Small intestine (tissue), 16 donors: ENCODE data around the gene CNGB1. TPM values are rescaled to one million over a fixed set of nuclear protein-coding genes. Genes with fewer than 3 reads are reported as not detected.

Experiments
- DNase-seq, 2 donors: peaks; one replicate each; pipeline versions ENCODE4 v3.0.0 to v3.0.0-alpha.2; 2013
- FAIRE-seq: peaks from 2 replicates; lab custom pipeline; 2012; peaks lifted over from hg19 to GRCh38; lab: Jason Lieb, UNC
- H3K27ac ChIP-seq, 3 donors: one replicate each; pipeline ENCODE4 v1.5.1; 2013; ENCODE audit warnings: low read length in 2 of 3, mild to moderate bottlenecking in 2 of 3, control low read depth in 1 of 3, inconsistent platforms in 1 of 3, low read depth in 1 of 3, moderate library complexity in 1 of 3
- H3K27me3 ChIP-seq, 3 donors: one replicate each; pipeline ENCODE4 v1.6.1; 2013; ENCODE audit warnings: low read length in 3 of 3, inconsistent platforms in 1 of 3; ENCODE audit not compliant: control insufficient read depth in 3 of 3, insufficient read depth in 3 of 3
- H3K36me3 ChIP-seq, 3 donors: one replicate each; pipeline ENCODE4 v1.6.1; 2013; ENCODE audit warnings: low read length in 3 of 3, inconsistent platforms in 1 of 3, low read depth in 1 of 3, mild to moderate bottlenecking in 1 of 3, moderate library complexity in 1 of 3; ENCODE audit not compliant: control insufficient read depth in 3 of 3, insufficient read depth in 2 of 3
- H3K4me1 ChIP-seq, 3 donors: one replicate each; pipeline ENCODE4 v1.6.1; 2013; ENCODE audit warnings: low read length in 2 of 3, inconsistent platforms in 1 of 3, low read depth in 1 of 3, mild to moderate bottlenecking in 1 of 3, moderate library complexity in 1 of 3; ENCODE audit not compliant: control insufficient read depth in 3 of 3, insufficient read depth in 2 of 3
- H3K4me3 ChIP-seq, 3 donors: one replicate each; pipeline ENCODE4 v1.5.1; 2013; ENCODE audit warnings: low read length in 3 of 3, control low read depth in 1 of 3, inconsistent platforms in 1 of 3, low read depth in 1 of 3, mild to moderate bottlenecking in 1 of 3, moderate library complexity in 1 of 3
- H3K9me3 ChIP-seq, 2 donors: one replicate each; pipeline ENCODE4 v1.6.1; 2013; ENCODE audit warnings: low read depth in 1 of 2, low read length in 1 of 2; ENCODE audit not compliant: control insufficient read depth in 2 of 2, insufficient read depth in 1 of 2
- WGBS, 3 donors: extraction: QIAGEN DNeasy Blood & Tissue Kit; methylation state at CpG; one replicate each; pipeline ENCODE4 v1.1.7; 2013; 5-methylcytosine and 5-hydroxymethylcytosine counted together
- long read RNA-seq, 10 donors: transcript quantifications; one replicate each; lab custom pipeline, GENCODE V29; 2026
- polyA plus RNA-seq, 4 donors: library from polyadenylated mRNA; stranded (reverse) in 3 of 4; unstranded in 1 of 4; fragments of 200-250 nt in 3 of 4; fragments of 120-200 nt in 1 of 4; gene quantifications; one replicate each; pipeline versions ENCODE4 v1.2.1 to v1.2.3, GENCODE V29; 2013
- donor health status: healthy with polysubstance abuse.
- donor health status: control.
- donor health status: control.
- donor health status: Bipolar disorder and iron deficiency.
- donor health status: healthy.

The CNGB1 gene
- 1 to 10 TPM in 2 of 4 donors, not detected in 2; 1.3 to 1.7 TPM for polyA plus RNA-seq
- long read RNA-seq, donor 1, result 0 reads
- long read RNA-seq, donor 2, result 0 reads
- long read RNA-seq, donor 3, result 0 reads
- long read RNA-seq, donor 4, result 0 reads
- long read RNA-seq, donor 5, result 0 reads
- long read RNA-seq, donor 6, result 0 reads
- long read RNA-seq, donor 7, result 0 reads
- long read RNA-seq, donor 8, result 0 reads
- long read RNA-seq, donor 9, result 0 reads
- long read RNA-seq, donor 10, result 0 reads

GRCh38 chr16:57970970-57971369 lies at the start of gene CNGB1:
Gene CNGB1, minus strand, starts transcription at chr16:57971128. Its CDS starts 3,842 bp downstream, at chr16:57967286.
- 49 to 67% (median 58%) methylated on average over 6 of the region's 6 CpGs for WGBS, 3 donors

DNA sequence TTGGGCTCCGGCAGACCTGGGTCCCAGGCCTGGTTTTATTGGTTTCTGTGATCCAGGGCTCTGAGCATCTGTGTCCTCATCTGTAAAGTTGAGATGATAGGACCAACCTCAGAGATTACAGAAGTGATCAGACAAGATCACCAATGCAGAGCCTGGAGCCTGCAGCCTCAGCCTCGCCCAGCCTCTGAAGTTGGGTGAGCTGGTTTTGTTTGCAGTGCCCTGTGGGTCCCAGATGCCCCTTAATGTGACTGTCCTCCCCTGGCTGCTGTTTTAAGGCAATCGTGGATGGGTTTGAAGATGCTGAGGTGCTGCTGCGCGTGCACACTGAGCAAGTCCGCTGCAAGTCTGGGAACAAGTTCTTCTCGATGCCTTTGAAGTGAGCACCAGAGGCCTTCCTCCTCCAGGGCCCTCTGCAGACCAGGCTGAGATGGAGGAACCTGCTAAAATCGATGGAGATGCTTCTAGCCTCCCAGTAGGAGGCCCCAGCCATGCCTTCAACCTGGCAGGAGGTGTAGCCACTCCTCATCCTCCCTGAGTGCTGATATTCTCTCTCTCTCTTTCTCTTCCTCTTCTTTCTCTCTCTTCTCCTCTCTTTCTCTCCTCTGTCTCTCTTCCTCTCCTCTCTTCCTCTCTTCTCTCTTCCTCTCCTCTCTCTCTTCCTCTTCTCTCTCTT lies 49.1 kb upstream of the CNGB1 start:
- DNase-seq (no peak), FAIRE-seq (no peak)
- H3K36me3 ChIP-seq, result peaks cover 0 to 35% (median 8%) of the 10 kb centered on the region in 3 donors
- H3K4me1 ChIP-seq, result peaks cover 2 to 30% (median 4%) of the 10 kb centered on the region in 3 donors
- no peaks in the 10 kb centered on the region for H3K9me3 ChIP-seq
- H3K27me3 ChIP-seq, result no peaks in the 10 kb centered on the region
- no peak overlapping the region for H3K4me3 ChIP-seq
- 84 to 85% (median 84%) methylated on average over 8 of the region's 8 CpGs for WGBS, 3 donors
- H3K27ac ChIP-seq, result no peak overlapping the region

More at GRCh38 chr16:57970970-57971369, at the start of gene CNGB1:
- Histone ChIP-seq H3K27me3 (no peaks in the 10 kb centered on the region), H3K9me3 (no peaks in the 10 kb centered on the region), H3K36me3 (no peaks in the 10 kb centered on the region), H3K4me3 (no peak within 1 kb of the TSS), H3K27ac (no peak within 1 kb of the TSS), H3K4me1 (no peaks in the 10 kb centered on the region)
- FAIRE-seq (no peak), DNase-seq (no peak)

DNA sequence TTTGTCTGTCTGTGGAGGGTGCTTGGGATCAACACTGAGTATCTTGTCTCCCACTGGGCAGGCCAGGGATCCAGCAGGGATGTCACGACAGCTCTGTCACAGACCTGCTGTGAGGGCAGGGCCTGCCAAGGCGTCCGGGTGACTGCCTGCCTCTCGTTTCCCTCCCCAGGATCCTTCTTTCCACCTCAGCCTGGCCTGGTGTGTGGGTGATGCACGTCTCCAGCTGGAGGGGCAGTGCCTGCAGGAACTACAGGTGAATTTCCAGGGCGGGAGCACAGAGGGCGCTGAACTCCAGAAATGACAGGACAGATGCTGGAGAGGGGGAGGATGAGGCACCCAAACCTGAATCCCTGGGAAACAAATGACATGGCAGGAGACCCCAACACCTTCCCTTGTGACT lies 47.9 kb upstream of the CNGB1 start:
- Histone ChIP-seq H3K27me3 (no peaks in the 10 kb centered on the region), H3K27ac (no peak overlapping the region), H3K9me3 (no peaks in the 10 kb centered on the region), H3K4me1 (peaks cover 2 to 19% (median 4%) of the 10 kb centered on the region in 3 donors), H3K36me3 (peaks cover 0 to 35% (median 8%) of the 10 kb centered on the region in 3 donors), H3K4me3 (no peak overlapping the region)
- WGBS, 3 donors, result 84 to 89% (median 86%) methylated on average over 7 of the region's 7 CpGs
- no peak for FAIRE-seq
- DNase-seq, result no peak

DNA sequence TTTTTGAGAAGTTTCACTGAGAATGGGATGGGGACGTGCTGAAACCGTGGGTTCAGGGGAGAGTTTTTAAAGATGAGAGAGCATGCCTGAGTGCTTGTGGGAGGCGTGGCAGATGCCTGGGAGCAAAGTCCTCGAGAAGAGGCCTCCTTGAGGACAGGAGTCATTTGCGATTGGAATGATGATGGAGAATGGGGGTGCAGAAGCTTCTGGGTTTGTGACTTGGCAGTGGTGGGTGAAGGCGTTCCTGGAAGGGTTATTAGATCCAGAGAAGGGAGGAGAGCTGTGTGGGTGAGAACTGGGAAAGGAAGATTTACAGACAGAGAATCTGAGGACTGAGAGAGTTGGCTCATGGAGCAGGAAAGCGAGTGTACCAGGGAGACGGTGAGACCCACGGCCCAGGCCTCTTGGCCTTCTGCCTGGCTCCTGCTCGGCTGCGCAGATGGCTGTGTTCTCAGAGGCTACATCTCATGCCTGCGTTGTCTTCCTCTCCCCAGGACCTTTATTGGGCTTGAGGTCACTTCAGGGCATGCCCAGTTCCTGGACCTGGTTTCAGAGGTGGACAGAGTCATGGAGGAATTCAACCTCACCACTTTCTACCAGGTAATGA lies 46.0 kb upstream of the CNGB1 start:
- no peak for DNase-seq
- H3K36me3 ChIP-seq, result peaks cover 0 to 47% (median 12%) of the 10 kb centered on the region in 3 donors
- H3K27ac ChIP-seq, result no peak overlapping the region
- whole genome bisulfite sequencing, 3 donors, result 56 to 66% (median 64%) methylated on average over 12 of the region's 12 CpGs
- no peaks in the 10 kb centered on the region for H3K9me3 ChIP-seq
- FAIRE-seq, result no peak
- H3K4me3 ChIP-seq, result no peak overlapping the region
- H3K4me1 ChIP-seq, result peaks cover 0 to under 1% (median 0%) of the 10 kb centered on the region in 3 donors
- no peaks in the 10 kb centered on the region for H3K27me3 ChIP-seq

DNA sequence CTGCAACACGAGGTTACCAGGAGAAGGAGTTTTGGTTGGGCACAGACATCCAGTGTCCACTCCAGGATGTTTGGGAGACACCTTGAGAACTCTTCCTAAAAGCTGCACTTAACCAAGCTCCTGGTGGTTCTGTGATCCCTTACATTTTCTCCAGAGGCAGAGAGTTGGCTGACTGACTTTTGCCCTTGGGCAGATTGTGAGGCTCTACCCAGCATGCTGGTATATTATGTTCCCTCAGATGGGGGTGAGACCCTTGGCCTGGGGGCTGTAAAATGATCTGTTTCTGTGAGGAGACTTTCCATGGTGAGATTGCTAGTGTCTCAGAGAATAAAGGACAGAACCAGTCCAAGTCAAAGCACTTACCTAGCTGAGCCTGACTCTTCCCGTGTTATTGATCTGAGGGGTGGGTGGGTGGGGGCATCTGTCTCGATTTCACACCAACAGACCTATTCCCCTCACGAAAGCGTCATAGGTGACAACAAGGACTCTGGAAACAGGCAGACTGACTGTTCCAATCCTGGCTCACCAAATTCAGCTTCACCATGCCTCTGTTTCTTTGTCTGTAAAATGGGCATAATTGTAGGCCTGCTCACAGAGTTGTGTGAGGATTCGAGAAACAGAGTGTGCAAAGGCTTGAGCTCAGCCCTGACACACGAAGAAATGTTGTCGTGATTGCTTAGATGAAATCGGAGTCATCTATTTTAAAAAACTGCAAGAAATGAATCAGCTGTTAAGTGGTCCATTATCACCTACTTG lies 42.5 kb upstream of the CNGB1 start:
- FAIRE-seq (no peak), DNase-seq (no peak)
- no peak overlapping the region for H3K27ac ChIP-seq
- 88 to 92% (median 91%) methylated on average over 9 of the region's 9 CpGs for WGBS, 3 donors
- H3K9me3 ChIP-seq, result no peaks in the 10 kb centered on the region
- no peak overlapping the region for H3K4me3 ChIP-seq
- peaks cover 0 to 43% (median 19%) of the 10 kb centered on the region in 3 donors for H3K36me3 ChIP-seq
- H3K4me1 ChIP-seq, result no peaks in the 10 kb centered on the region
- H3K27me3 ChIP-seq, result no peaks in the 10 kb centered on the region

GRCh38 chr16:58012481-58012880 lies 41.6 kb upstream of the CNGB1 start:
- FAIRE-seq (no peak), DNase-seq (no peak)
- Histone ChIP-seq H3K4me3 (no peak overlapping the region), H3K4me1 (no peaks in the 10 kb centered on the region), H3K9me3 (no peaks in the 10 kb centered on the region), H3K27me3 (no peaks in the 10 kb centered on the region), H3K27ac (no peak overlapping the region), H3K36me3 (peaks cover 0 to 38% (median 17%) of the 10 kb centered on the region in 3 donors)
- 77 to 87% (median 87%) methylated on average over 9 of the region's 9 CpGs for WGBS, 3 donors

- DNase-seq (no peak), FAIRE-seq (no peak)
- no peak overlapping the region for H3K4me3 ChIP-seq
- no peaks in the 10 kb centered on the region for H3K4me1 ChIP-seq
- H3K27ac ChIP-seq, result no peak overlapping the region
- H3K36me3 ChIP-seq, result peaks cover 0 to 34% (median 17%) of the 10 kb centered on the region in 3 donors
- no peaks in the 10 kb centered on the region for H3K9me3 ChIP-seq
- H3K27me3 ChIP-seq, result no peaks in the 10 kb centered on the region
- 87 to 97% (median 91%) methylated on average over 3 of the region's 3 CpGs for WGBS, 3 donors
These were observed 40.7 kb upstream of the CNGB1 start for GRCh38 chr16:58011652-58012051.

- no peak for FAIRE-seq
These were observed 40.0 kb upstream of the CNGB1 start for GRCh38 chr16:58010886-58011285.

More at GRCh38 chr16:58010886-58011285, 40.0 kb upstream of the CNGB1 start:
- WGBS, 3 donors, result 71 to 84% (median 77%) methylated on average over 3 of the region's 3 CpGs
- Histone ChIP-seq H3K4me3 (no peak overlapping the region), H3K27me3 (no peaks in the 10 kb centered on the region), H3K9me3 (no peaks in the 10 kb centered on the region), H3K4me1 (no peaks in the 10 kb centered on the region), H3K27ac (no peak overlapping the region), H3K36me3 (peaks cover 0 to 34% (median 17%) of the 10 kb centered on the region in 3 donors)
- DNase-seq, result no peak
